ENCODE results near the gene C1QL3.

The C1QL3 gene

DNA sequence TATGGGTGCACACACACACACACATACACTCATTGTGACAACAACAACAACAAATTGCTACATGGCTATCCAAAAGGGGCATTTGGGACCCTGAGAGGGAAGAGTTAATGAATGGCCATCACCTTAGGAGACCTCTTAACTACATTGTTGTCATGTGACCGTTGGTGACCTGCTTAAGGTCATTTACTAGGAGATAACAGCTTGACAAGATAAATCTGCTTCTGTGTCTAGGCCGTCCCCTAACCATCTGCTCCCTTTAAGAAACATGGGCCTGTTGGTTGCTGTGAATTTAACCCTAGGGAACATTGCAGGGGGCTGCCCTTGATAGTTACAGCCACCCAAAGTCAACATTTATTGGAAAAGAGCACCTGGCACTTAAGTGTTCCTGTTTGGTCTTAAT lies 29.7 kb downstream of the C1QL3 start:
- no peak for DNase-seq

GRCh38 chr10:16490511-16490910 lies 31.2 kb downstream of the C1QL3 start:
- no peak for DNase-seq

GRCh38 chr10:16483241-16483917 lies 38.3 kb downstream of the C1QL3 start:
- no peak for DNase-seq

- DNase-seq, result no peak
Measured at GRCh38 chr10:16481052-16481728, 40.5 kb downstream of the C1QL3 start.

- DNase-seq, result no peak
Measured at GRCh38 chr10:16478801-16479200, 42.9 kb downstream of the C1QL3 start.

DNA sequence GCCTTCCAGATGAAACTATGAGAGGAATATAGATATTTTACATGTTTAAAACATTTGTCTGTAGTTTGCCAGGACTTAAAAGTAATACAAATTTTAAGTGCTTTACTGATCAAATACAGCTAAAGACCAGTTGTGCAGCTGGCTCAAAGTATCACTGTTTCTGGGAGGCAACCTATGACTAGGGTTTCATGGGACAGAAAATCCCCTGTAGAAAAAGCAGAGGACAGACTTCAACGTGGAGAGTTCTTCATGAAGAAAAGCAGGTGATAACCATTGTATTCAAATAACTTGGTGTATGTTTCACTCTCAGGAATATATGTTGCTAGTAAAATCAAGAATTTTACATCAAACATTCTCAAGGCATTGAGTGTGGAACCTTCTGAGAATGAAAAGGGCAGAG lies 43.9 kb downstream of the C1QL3 start:
- DNase-seq, result no peak

DNA sequence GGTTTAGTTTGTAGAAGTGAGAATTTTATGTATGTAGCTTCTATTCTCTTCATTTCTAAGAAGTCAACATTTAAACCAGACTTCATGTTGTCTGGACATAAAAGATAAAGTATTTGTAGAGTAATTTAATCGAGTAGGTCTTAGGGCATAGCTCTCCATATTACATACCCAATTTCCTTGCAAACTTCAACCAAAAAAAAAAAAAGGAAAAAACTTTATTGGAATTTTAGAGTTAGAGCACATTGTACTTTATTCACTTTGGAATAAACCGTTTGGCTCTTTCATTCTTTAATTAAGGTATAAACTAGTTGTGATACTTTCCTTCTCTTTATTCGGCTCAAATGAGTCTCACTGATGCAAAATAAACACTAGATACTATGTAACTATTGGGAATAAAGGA lies 48.9 kb downstream of the C1QL3 start:
- DNase-seq, result no peak

DNA sequence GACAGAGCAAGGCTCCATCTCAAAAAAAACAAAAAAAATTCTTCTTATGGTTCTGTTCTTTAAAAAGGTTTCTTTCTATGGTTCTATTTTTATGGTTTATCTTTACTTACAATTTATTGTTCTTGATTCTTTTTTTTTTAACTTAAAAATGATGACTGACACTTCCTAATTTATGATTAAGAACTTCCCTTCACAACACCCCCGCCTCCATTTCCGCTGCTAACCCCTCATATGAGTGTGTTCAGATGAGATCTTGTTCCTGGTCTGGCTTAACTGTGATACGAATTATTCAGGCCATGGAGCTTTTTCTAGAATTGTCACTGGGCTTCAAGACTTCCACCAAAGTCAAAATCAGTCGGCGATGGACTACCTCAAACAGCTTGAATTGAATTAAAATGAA lies 50.9 kb downstream of the C1QL3 start:
- DNase-seq, result no peak

- DNase-seq, result no peak
Measured at GRCh38 chr10:16466001-16466400, 55.7 kb downstream of the C1QL3 start.
